Breast epithelium (tissue), 3 donors: ENCODE measurements around the gene FAM78B.

Experiments used
- POLR2A ChIP-seq: fragments of 450-650 bp; IDR thresholded peaks from one replicate; pipeline ENCODE4 v1.6.1; 2016; ENCODE audit warnings: antibody characterized with exemption, mild to moderate bottlenecking, moderate library complexity
- POLR2AphosphoS5 ChIP-seq, 3 donors: sonication (generic); formaldehyde crosslinking; IDR thresholded peaks; one replicate each; pipeline ENCODE4 v1.6.1; 2017; ENCODE audit warnings: antibody characterized with exemption in 3 of 3
- TF ChIP-seq, protein P1 (sequence below), 3 donors: fragments of 450-650 bp; IDR thresholded peaks; one replicate each; pipeline ENCODE4 v1.5.1; 2016 to 2017; ENCODE audit warnings: antibody characterized with exemption in 3 of 3, mild to moderate bottlenecking in 3 of 3, moderate library complexity in 3 of 3

DNA sequence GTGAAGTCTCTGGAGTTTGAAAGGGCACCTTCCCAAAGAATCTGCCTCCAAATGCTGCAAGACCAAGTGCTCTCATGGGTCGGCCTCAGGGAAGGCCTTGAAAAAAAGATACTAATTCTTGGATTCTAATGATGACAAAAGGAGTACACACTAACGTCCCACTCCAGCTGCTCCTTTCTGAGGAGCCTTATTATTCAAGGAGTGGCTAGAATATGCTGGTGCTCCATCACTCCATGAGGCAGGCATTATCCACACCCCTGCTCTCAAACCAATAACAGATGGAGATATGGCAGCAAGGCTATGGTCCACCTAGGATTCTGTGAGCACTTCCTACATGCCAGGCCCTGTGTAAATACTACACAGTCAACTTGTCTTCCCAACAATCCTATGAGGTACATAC, 54.4 kb downstream of the FAM78B start:
- TF ChIP-seq, protein P1, sequence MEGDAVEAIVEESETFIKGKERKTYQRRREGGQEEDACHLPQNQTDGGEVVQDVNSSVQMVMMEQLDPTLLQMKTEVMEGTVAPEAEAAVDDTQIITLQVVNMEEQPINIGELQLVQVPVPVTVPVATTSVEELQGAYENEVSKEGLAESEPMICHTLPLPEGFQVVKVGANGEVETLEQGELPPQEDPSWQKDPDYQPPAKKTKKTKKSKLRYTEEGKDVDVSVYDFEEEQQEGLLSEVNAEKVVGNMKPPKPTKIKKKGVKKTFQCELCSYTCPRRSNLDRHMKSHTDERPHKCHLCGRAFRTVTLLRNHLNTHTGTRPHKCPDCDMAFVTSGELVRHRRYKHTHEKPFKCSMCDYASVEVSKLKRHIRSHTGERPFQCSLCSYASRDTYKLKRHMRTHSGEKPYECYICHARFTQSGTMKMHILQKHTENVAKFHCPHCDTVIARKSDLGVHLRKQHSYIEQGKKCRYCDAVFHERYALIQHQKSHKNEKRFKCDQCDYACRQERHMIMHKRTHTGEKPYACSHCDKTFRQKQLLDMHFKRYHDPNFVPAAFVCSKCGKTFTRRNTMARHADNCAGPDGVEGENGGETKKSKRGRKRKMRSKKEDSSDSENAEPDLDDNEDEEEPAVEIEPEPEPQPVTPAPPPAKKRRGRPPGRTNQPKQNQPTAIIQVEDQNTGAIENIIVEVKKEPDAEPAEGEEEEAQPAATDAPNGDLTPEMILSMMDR (IDR thresholded peaks at IDR 0.05), result no peak
- TF ChIP-seq POLR2AphosphoS5 (IDR thresholded peaks at IDR 0.05) (no peak), POLR2A (no peak)
